G401 (cell line): ENCODE data around the gene HDAC7. TPM values are rescaled to one million over a fixed set of nuclear protein-coding genes. Genes with fewer than 3 reads are reported as not detected.

ENCODE experiments used
- DNase-seq: peaks from one replicate; pipeline ENCODE4 v3.0.0-alpha.2; 2015; ENCODE audit warnings: low spot score
- in situ Hi-C: cut with HindIII; loops from 2 replicates; pipeline ENCODE4 v1.10.0; 2016; ENCODE audit warnings: low sequenced_read_pairs, mixed read lengths
- total RNA-seq: library from RNA; depleted of rRNA; stranded (reverse); fragments of >200 nt; shearing (Covaris generic); gene quantifications from 2 replicates; pipeline ENCODE4 v1.2.3, GENCODE V29; 2014

The HDAC7 gene
- total RNA-seq, 1 experiment from 2014 or later: 46.8 TPM

DNA sequence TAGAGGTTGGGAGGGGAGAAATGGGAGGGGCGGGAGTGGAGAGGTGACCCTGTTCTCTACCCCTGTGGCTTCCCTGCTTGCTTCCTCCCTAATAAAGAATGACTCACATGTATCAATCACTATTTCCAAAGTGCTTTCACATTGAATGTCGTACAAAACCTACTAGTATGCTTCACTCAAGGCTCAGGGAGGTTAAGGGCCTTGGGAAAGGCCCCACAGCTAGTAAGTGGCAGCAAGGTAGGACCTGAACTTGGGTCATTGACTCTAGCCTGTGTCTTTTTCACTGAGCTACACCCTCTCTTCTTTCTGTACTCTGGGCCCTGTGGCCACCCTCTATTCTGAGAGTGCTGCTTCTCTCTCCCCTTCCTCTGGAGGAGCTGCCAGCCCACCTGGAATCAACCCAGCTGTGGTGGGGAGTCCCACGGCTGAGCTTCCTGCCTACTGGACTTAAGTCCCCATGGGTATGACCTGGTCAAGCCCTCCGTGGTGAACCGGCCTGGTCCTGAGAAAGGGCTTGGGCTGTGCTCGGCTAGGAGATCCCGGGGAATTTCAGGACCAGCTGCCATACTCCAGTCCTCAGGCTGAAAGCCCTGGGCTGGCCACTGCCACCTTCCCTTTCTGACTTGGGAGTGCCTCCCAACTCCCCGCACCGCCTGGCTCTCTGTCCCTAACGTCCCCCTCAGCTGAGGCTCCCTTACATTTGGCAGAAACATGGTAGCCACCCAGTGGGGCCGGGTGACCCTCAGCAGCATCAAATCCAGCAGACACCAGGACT is 33.6 kb downstream of the HDAC7 start:
- DNase-seq: no peak
- in situ Hi-C loops: loop anchor here (10.0 kb wide), 1 partner anchor 51 kb away; no protein-coding TSS in a partner anchor

DNA sequence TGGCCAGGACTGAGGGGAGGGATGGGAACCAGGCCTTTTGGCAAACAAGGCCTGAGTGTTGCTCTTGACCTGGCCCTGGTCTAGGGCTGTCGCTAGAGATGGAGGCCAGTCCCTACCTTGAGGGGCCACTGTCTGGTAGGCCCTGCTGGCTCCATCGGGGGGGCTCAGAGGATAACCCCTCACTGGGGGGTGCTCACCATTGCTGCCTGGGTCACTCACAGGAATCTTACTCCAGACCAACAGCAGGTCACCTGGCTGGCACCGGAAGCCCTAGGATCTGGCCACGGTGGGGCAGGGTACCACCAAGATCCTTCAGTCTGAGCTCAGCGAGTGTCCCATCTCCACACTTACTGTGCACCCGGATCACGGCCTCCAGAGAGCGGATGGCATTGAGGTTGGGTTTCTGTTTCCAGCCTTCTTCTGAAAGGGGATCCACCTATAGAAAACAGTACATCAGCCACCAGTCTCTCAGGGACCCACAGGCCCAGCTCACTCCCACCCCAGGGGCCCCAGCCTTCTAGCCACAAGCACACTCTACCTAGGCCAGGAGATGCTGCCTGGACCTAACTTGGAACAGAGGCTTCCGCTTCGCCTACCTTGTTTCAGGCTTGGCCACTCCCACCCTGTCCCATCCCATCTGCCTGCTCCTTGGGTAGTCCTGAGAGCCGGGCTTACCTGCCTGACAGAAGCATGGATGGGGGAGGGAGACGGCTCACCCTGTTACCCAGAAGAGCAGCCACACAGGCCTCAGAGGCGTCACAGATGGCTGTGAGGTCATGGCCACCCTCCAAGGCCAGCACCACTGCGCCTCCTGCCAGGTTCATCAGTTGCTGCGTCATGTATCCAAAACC is 34.4 kb downstream of the HDAC7 start:
- peak; percentile 57 for DNase-seq
- in situ Hi-C loops: loop anchor here (10.0 kb wide), 1 partner anchor 50 kb away; no protein-coding TSS in a partner anchor

DNA sequence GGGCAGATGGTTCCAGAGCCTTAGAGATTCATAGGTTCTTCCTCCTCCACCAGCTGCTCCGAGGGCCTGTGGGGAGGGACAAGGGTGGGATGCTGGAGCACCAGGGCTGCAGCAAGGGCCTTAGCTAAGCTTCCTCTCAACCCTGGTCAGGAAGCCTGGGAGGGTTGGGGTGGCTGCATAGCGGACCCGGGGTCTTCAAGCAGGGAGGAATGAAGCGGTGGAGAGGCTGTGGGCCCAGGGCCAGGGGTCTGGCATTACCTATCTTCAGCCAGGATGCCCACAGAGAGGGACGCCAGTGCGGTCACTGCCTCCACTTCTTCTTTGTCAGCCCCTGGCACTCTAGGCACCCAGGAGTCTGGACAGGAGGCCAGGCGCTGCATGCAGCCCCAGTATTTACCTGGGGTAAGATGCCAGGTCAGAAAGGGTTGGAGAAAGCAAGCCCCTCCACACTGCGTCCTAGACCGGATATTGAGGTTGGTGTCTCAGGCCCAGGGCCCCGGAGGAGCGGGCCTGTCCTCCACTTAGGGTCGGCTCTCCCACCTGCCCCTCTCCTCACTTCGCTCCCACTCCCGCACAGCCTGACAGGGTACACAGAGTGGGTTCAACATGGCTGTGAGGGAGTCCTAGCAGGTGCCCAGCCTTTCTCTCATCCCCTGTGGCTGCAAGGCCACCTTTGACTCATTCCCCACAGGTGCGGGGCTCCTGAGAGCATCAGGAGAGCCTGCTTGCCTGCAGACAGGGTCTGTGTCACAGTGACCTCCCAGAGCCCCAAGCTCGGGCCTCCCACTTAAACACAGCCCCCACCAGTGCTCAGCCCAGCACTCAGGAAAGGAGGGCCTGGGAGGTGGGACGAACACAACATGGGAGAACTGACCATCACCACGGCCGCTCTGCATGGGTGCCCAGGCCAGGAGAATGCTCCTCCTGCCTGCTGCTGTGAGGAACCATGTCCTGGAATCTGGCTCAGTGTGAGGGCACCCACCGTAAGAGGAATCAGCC is 35.6 kb downstream of the HDAC7 start:
- DNase-seq: no peak
- in situ Hi-C loops: loop anchor here (10.0 kb wide), 1 partner anchor 49 kb away; no protein-coding TSS in a partner anchor

DNA sequence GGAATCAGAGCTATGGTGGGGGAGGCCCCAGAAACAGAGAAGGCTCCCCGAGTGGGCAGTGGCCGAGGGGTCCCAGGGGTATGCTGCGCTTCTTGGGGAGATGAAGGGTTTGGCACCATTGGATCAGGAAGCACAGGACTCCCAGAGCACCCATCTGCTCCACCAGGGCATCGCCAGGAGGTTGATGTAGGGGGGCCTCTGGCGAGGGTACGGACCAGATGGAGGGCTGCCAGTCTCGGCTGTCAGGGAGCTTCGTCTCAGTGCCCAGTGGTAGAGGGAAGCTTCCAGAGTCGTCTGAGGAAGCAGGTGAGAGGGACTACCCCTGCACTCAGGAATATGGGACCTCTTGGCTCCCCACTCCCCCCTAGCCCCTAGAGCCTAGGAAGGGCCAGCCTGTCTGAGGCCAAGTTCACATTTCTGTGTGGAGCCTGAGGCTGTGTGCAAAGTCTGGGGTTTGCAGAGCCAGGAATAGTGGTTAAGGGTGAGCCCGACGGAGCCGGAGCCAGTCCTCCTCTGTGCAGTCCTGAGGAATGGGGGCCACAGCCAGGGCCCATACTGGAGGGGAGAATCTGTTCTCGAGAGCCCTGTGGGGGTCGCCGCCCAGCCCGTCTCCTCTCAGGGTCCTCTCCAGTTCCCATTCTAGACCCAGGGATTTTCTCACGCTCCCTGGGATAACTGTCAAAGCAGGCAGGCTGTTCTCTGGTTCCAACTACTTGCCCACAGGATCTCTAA is 36.5 kb downstream of the HDAC7 start:
- in situ Hi-C loops: loop anchor here (10.0 kb wide), 1 partner anchor 48 kb away; no protein-coding TSS in a partner anchor

DNA sequence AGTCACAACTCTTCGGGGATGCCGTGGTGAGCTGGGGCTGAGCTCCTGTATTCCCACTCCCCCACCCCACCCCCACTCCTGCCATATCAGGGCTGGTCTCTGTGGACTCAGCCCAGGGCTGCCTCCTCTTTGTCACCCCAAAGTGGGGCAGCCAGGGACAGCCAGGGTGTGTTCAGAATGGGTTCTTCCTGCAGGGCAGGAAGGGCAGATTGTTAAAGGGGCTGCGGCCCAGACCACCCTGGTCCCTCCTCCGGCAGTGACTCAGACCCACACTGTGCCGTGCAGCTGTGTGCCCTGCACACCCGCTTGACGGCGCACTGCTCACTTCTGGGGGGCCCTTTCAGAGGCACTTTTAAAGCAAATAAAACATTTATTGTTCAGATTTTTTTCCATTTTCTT is 37.3 kb downstream of the HDAC7 start:
- in situ Hi-C loops: loop anchor here (10.0 kb wide), 1 partner anchor 48 kb away; no protein-coding TSS in a partner anchor
- DNase-seq: no peak

More for the DNA sequence above, 36.5 kb downstream of the HDAC7 start:
- no peak for DNase-seq

DNA sequence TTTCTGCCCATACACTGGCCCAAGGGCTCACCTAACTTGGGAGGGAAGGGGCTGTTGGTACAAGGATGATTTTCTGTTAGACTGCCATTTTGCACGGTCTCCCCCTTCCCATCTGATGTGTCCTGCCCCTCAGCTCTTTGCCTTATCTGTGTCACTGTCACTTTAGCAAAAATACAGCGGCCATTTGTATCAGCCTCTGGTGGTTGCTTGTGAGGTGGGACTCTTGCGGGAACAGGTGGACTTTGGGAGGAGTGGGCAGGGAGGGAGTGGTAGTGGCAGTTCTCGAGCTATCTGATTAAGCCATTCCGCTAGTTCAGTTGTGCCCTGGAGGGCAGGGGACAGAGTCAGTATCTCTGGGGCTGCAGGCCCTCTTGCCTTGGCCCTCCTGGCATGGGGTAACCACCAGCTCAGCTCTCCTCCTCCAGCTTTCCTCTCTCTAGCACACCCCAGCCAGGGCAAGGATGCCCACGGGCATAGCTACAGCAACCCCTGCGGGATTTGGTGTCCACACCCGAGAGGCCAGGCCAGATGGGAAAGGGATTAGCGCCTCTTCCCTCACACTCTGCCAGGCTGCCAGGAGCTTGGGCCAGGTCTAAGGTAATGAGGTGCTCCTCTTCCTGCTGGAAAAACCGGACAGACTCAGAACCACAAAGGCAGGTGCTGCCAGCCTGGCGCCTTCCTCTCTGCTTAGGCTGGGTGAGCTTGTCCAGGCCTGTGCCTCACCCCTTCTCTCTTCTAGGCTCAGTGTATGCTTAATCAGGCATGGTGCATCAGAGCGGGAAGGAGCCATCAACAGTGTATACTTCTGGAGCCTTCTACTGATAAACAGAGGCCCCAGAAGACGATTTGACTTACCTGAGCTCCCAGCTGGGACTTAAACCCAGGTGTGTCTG is 38.0 kb downstream of the HDAC7 start:
- in situ Hi-C loops: loop anchor here (10.0 kb wide), 1 partner anchor 47 kb away; no protein-coding TSS in a partner anchor
- peak; percentile 69 for DNase-seq

DNA sequence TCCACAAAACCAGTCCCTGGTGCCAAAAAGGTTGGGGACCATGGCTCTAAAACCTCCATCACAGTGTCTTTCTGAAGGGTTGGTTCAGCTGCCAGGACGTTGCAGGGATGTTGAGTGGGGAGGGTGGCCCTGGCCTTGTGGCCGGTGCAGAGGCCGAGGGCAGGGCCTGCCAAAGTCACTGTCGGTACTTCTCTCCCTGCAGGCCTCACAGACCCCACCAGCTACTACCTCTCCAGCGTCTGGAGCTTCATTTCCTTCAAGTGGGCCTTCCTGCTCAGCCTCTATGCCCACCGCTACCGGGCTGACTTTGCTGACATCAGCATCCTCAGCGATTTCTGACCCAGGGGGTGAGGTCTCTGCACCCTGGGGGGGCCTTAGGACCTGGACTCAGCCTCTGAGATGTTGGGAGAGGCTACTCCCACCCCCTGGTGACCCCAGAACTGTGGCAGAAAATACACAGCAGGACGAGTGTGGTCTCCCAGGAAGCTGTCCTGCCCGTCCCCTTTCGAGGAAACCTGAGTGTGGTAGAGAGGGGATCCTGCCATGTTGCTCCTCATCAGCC is 39.7 kb downstream of the HDAC7 start:
- in situ Hi-C loops: loop anchor here (10.0 kb wide), 1 partner anchor 45 kb away; no protein-coding TSS in a partner anchor

DNA sequence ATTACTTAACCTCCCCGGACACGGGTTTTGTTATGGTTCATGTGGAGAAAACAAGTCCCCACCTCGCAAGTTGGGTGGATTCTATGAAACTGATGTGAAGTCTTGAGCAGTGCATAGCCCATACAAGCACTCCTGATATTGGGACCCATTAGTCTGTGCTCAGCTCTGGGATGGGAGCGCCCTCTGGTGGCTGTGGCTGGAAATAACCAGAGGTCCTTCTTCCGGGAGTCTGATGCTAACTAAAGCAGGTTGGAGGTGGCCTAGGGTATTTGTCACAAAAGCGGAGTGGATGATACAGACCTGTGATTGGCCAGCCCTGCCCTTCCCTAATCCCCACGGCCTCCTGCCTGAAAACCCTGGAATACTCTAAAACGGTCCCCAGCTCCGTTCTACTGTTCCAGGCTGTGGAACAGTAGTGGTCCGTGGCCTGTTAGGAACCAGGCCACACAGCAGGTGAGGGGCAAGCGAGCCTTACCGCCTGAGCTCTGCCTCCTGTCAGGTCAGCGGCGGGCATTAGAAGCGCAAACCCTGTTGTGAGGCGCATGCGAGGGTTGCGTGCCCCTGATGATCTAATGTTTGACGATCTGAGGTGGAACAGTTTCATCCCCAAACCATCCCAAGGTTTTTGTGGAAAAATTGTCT is 40.3 kb downstream of the HDAC7 start:
- in situ Hi-C loops: no loop called here

More for the DNA sequence above, 39.7 kb downstream of the HDAC7 start:
- no peak for DNase-seq

DNA sequence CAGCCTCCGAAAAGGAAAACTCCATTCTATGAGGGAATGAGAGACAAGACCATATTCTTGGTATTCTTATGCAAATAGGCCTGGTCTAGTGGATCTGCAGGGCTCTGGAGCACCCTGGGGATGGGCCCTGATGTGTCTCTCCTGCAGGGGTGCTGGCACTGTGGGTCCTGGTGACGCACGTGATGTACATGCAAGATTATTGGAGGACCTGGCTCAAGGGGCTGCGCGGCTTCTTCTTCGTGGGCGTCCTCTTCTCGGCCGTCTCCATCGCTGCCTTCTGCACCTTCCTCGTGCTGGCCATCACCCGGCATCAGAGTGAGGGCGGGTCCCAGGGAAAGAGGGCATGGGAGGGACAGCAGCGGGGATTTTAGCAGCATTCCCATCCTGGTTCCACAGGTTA is 40.8 kb downstream of the HDAC7 start:
- DNase-seq: no peak
- in situ Hi-C loops: no loop called here

More for the DNA sequence above, 40.3 kb downstream of the HDAC7 start:
- peak; percentile 94 for DNase-seq

DNA sequence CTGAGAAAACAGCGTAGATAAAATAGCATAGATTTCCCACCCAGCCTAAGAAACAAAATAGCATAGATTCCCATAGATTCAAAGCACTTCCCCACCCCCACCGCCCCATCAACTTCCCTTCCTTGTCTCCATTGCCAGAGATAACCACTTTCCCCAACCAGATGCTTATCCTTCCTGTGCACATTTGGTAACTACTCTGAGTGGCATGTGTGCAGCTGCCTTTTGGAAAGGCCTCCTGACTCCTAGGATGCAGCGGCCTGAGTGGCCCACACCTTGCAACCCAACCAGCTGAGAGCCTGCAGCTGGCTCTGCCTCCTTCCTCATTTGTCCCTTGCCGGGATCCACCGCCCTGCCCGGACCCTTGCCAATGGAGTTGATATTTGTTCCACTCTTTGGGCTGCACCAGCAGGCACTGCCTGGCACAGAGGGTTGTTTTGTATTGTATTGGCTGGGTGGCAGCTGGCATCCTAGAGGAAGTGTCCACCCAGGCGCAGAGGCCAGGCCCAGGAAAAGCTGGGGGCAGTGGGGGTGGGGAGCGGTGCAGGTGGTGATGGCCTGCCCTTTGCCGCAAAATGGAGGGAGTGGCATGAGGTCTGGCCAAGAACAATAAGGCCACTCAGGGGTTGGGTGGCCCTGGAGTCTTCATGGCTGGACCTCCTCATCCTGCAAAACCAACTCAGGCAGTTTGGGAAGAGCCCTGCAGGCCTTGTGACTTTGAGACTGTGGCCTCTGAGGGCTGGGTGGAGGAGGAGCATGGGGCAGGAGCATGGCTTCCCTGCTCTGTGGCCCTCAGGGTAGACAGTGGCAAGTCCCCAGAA is 41.8 kb downstream of the HDAC7 start:
- in situ Hi-C loops: no loop called here
- peak; percentile 47 for DNase-seq

DNA sequence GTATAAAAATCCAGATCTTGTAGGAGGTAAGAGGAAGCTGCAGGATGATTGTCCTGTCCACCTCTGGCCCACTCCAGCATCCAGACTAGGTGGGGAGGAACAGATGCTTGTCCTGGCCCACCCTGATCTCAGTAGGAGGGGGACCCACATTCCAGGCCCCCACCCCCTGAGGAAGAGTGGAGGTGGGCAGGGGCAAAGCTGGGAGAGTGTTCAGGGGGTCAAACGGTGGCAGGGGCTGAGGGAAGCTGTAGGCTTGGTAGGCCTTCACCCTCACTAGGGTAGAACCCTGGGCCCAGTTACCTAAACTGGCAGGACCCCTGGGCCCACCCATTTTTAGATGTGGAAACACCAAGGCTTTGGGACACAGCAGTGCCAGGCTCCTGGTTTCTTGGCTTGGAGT is 42.6 kb downstream of the HDAC7 start:
- DNase-seq: no peak
- in situ Hi-C loops: no loop called here

DNA sequence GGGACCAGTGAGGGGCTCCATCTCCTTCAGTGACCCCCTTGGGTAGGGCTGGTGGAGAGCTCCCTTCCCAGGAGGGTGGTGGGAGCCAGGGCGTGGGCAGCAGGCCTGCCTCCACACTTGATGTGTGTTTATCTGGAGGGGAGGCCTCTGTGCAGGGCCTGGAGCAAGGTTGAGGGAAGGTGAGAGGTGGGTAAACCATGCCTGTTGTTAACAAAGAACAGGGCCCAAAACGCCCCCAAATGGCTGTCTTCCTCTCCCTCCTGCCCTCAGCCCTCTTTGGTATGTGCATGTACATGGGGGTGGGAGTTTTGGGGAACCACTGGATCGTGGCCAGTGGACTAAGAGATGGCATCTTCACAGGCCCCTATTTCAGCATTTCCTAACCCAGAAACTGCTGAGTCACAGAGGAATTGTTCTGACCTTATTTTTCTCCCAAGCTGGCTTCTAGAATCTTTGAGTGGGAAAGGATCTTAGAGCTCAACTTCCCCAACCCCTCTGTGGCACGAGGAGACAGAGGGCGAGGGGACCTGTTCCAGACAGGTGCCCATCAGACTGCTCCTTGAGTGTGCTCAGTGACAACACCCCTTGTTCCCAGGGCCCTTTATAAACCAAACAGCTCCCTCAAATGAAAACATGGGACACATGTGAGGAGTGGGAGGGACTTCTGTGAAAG is 43.1 kb downstream of the HDAC7 start:
- in situ Hi-C loops: no loop called here
- no peak for DNase-seq

DNA sequence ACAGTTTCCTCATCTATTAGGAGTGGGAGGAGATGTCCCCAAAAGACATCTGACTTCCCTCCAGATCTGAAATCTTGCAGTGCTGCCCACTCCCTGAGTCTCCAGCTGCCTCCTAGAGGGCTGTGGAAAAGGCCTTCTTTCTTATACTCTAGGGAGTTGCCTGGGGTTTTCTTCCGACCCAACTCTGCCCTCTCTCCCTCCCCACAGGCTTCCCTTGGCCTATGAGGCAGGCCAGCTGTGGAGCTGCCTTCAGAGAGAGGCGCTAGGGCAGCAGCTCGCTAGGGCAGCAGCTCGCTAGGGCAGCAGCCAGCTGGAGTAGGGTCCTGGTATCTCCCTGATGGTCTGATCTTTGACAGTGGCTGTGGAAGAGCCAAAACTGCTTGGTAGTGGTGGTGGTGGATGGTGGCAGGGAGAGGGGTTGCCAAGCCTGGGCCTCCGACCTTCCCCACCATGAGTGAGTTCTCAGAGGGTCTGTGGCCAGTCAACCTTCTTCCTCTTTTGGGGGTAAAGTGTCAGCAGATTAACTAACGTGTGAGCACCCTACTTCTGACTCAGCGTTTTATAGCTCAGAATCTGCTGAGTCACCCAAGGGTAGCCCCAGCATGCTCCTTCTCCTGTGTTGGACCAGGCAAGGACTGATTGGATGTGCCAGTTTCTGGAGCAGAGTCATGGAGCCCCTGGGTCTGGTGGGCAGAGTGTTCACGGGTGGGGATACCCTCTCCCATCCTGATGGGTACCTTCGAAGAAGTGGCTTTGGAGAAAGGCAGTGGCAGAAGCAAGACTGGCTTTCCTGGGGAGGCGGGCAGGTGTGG is 44.4 kb downstream of the HDAC7 start:
- DNase-seq: no peak
- in situ Hi-C loops: no loop called here

DNA sequence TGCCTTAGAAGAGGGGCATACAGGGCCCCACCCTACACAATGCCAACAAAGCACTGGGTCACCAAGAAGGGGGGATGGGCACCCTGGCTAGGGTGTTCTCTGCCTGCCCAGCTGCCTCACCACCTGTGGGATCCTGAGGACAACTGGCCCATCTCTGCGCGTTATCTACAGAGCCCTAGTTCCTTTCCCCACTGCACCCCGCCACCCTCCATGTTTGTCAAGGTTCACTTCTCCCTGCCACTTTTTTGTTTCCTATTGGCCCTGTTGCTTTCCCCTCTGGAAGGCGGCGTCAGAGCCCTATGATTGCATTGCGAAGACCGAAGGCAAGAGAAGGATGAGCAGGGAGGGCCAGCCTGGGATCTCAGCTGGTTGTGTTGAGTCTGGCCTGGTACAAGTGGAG is 45.0 kb downstream of the HDAC7 start:
- in situ Hi-C loops: no loop called here

More for the DNA sequence above, 45.0 kb downstream of the HDAC7 start:
- no peak for DNase-seq
